HepG2 (cell line): ENCODE data around the gene ANKRD39. TPM values are rescaled to one million over a fixed set of nuclear protein-coding genes. Genes with fewer than 3 reads are reported as not detected.

Source experiments
- ATAC-seq: fragments of 200-7000 bp; cut with Tn5 transposase; 3 replicates; pipeline ENCODE4 v1.9.1; 2020; ENCODE audit warnings: mild to moderate bottlenecking, moderate library complexity
- BruUV-seq: library from RNA; stranded (reverse); fragments of 400-500 nt; replicated peaks from 2 replicates; lab custom pipeline; 2021; lab: Mats Ljungman, UMichigan
- CTCF ChIA-PET: fragments of 300-600 bp; formaldehyde crosslinking; extraction: SDS; loops from one replicate; lab custom pipeline; 2021; ENCODE audit warnings: low total read pairs, inconsistent platforms, low intra/inter-chr PET ratio; lab: Yijun Ruan, JAX
- POLR2A ChIA-PET: fragments of 350-600 bp; sonication (Branson Sonifier 250); formaldehyde crosslinking; loops from one replicate; lab custom pipeline; 2020; ENCODE audit warnings: antibody characterized with exemption, inconsistent platforms; lab: Yijun Ruan, JAX
- DNase-seq: peaks from one replicate; pipeline ENCODE4 v3.0.0-alpha.2; 2015; ENCODE audit warnings: low spot score
- FAIRE-seq: peaks from 3 replicates; lab custom pipeline; 2011; peaks lifted over from hg19 to GRCh38; lab: Jason Lieb, UNC
- H2AFZ ChIP-seq: one replicate; pipeline ENCODE4 v1.6.1; 2011; ENCODE audit warnings: low read length, inconsistent platforms
- H3K27ac ChIP-seq: fragments of 300-600 bp; 3 replicates; pipeline ENCODE4 v1.8.0; 2011; ENCODE audit warnings: mixed run types, mild to moderate bottlenecking, mixed read lengths, low read length, inconsistent platforms; ENCODE audit not compliant: insufficient read depth; ENCODE audit errors: extremely low read length
- H3K27me3 ChIP-seq, 2 experiments: fragments of 200-600 bp in 1 of 2; 2 replicates in 1 of 2; 3 replicates in 1 of 2; pipeline versions ENCODE4 v1.6.0 to v1.8.0; 2011; ENCODE audit warnings: low read length in 2 of 2, mild to moderate bottlenecking in 2 of 2, moderate library complexity in 2 of 2, inconsistent platforms in 1 of 2; ENCODE audit not compliant: insufficient read depth in 2 of 2, control insufficient read depth in 1 of 2
- H3K36me3 ChIP-seq, 2 experiments: fragments of 200-600 bp in 1 of 2; replicated peaks in 1 of 2; 2 replicates in 1 of 2; 3 replicates in 1 of 2; pipeline versions ENCODE4 v1.5.1 to v1.8.0; 2011; ENCODE audit warnings: low read length in 2 of 2, inconsistent platforms in 1 of 2; ENCODE audit not compliant: insufficient read depth in 2 of 2, control insufficient read depth in 1 of 2
- H3K4me1 ChIP-seq: 2 replicates; pipeline ENCODE4 v1.5.1; 2012; ENCODE audit warnings: low read length, inconsistent platforms; ENCODE audit not compliant: insufficient read depth
- H3K4me2 ChIP-seq: 2 replicates; pipeline ENCODE4 v1.6.0; 2011; ENCODE audit warnings: low read depth, low read length, inconsistent platforms
- H3K4me3 ChIP-seq, 3 experiments: fragments of 200-600 bp in 1 of 3; sonication (generic), shearing (Covaris generic) in 1 of 3; replicated peaks in 1 of 3; 2 replicates each; pipeline ENCODE4 v1.5.1; 2011 to 2016; ENCODE audit warnings: low read length in 3 of 3, inconsistent platforms in 2 of 3, low read depth in 2 of 3, mild to moderate bottlenecking in 2 of 3, control low read depth in 1 of 3, mixed read lengths in 1 of 3; ENCODE audit not compliant: insufficient read depth in 1 of 3
- H3K79me2 ChIP-seq: one replicate; pipeline ENCODE4 v1.6.1; 2011; ENCODE audit warnings: low read length, inconsistent platforms; ENCODE audit not compliant: insufficient read depth
- H3K9ac ChIP-seq: 2 replicates; pipeline ENCODE4 v1.6.0; 2011; ENCODE audit warnings: mild to moderate bottlenecking, low read depth, low read length, inconsistent platforms; ENCODE audit not compliant: insufficient read depth
- H3K9me3 ChIP-seq: 2 replicates; pipeline ENCODE4 v1.5.1; 2012; ENCODE audit warnings: mild to moderate bottlenecking, low read length
- H4K20me1 ChIP-seq: 2 replicates; pipeline ENCODE4 v1.6.0; 2011; ENCODE audit warnings: inconsistent platforms, mild to moderate bottlenecking, low read length, moderate library complexity; ENCODE audit not compliant: insufficient read depth
- AKAP8 ChIP-seq: sonication (generic); formaldehyde crosslinking; IDR thresholded peaks from 2 replicates; pipeline ENCODE4 v1.5.1; 2020; ENCODE audit warnings: mild to moderate bottlenecking, missing genetic modification reagents
- ARNTL ChIP-seq: sonication (generic); formaldehyde crosslinking; IDR thresholded peaks from 2 replicates; pipeline ENCODE4 v1.4.0; 2020; ENCODE audit warnings: mild to moderate bottlenecking, missing genetic modification reagents
- BRD4 ChIP-seq: sonication (generic); formaldehyde crosslinking; IDR thresholded peaks from 2 replicates; pipeline ENCODE4 v1.4.0; 2020; ENCODE audit warnings: missing genetic modification reagents
- ELF4 ChIP-seq: sonication (generic); formaldehyde crosslinking; IDR thresholded peaks from 2 replicates; pipeline ENCODE4 v1.5.0; 2020; ENCODE audit warnings: missing genetic modification reagents, mild to moderate bottlenecking, moderate library complexity, borderline replicate concordance
- GATAD2A ChIP-seq: IDR thresholded peaks from 2 replicates; pipeline ENCODE4 v1.6.1; 2016
- LCORL ChIP-seq, 2 experiments: fragments of 450-650 bp in 1 of 2; sonication (generic) in 1 of 2; formaldehyde crosslinking in 1 of 2; IDR thresholded peaks; 2 replicates each; pipeline versions ENCODE4 v1.5.0 to v1.6.1; 2017 to 2020; ENCODE audit warnings: antibody characterized with exemption in 1 of 2, missing genetic modification reagents in 1 of 2
- MAFK ChIP-seq, 2 experiments: IDR thresholded peaks in 1 of 2; conservative IDR thresholded peaks in 1 of 2; 2 replicates each; pipeline ENCODE4 v1.6.1; 2011; ENCODE audit warnings: improper control_type of control experiment in 2 of 2, low read length in 2 of 2
- PLRG1 ChIP-seq: fragments of 450-650 bp; conservative IDR thresholded peaks from 2 replicates; pipeline ENCODE4 v1.6.1; 2016
- RAD21 ChIP-seq: fragments of 450-650 bp; formaldehyde crosslinking; IDR thresholded peaks from 2 replicates; pipeline ENCODE4 v1.5.0; 2020; ENCODE audit warnings: mild to moderate bottlenecking
- SAP130 ChIP-seq: IDR thresholded peaks from 2 replicates; pipeline ENCODE4 v1.6.1; 2016; ENCODE audit warnings: low read depth
- SP5 ChIP-seq: IDR thresholded peaks from 2 replicates; pipeline ENCODE4 v1.6.1; 2016; ENCODE audit warnings: low read depth, borderline replicate concordance
- SRF ChIP-seq: IDR thresholded peaks from 2 replicates; pipeline ENCODE4 v1.6.1; 2011; ENCODE audit warnings: mild to moderate bottlenecking, low read depth, low read length, moderate library complexity
- TEAD3 ChIP-seq: optimal IDR thresholded peaks from 2 replicates; pipeline ENCODE3; 2016; ENCODE audit warnings: borderline replicate concordance
- U2AF1 ChIP-seq: fragments of 200-400 bp; formaldehyde crosslinking; optimal IDR thresholded peaks from 2 replicates; pipeline ENCODE3; 2017; ENCODE audit warnings: mild to moderate bottlenecking, low read depth, low read length
- ZBTB1 ChIP-seq: sonication (generic); formaldehyde crosslinking; IDR thresholded peaks from 2 replicates; pipeline ENCODE4 v1.4.0; 2020; ENCODE audit warnings: missing genetic modification reagents, borderline replicate concordance
- ZNF263 ChIP-seq: sonication (generic); formaldehyde crosslinking; IDR thresholded peaks from 2 replicates; pipeline ENCODE4 v1.4.0; 2020; ENCODE audit warnings: missing genetic modification reagents
- ZNF331 ChIP-seq: sonication (generic); formaldehyde crosslinking; IDR thresholded peaks from 2 replicates; pipeline ENCODE4 v1.4.0; 2020; ENCODE audit warnings: missing genetic modification reagents
- ZNF430 ChIP-seq: sonication (generic); formaldehyde crosslinking; IDR thresholded peaks from 2 replicates; pipeline ENCODE4 v1.9.0; 2021; ENCODE audit warnings: mild to moderate bottlenecking, missing genetic modification reagents
- ZNF460 ChIP-seq: sonication (generic); formaldehyde crosslinking; IDR thresholded peaks from 2 replicates; pipeline ENCODE4 v1.5.1; 2020; ENCODE audit warnings: missing genetic modification reagents, mild to moderate bottlenecking, borderline replicate concordance
- ZNF563 ChIP-seq: sonication (generic); formaldehyde crosslinking; IDR thresholded peaks from 2 replicates; pipeline ENCODE4 v1.8.0; 2022; ENCODE audit warnings: mild to moderate bottlenecking, moderate library complexity, missing genetic modification reagents
- WGBS: methylation state at CpG from one replicate; pipeline ENCODE4 v1.1.6; 2017; ENCODE audit warnings: low lambda C conversion rate; 5-methylcytosine and 5-hydroxymethylcytosine counted together
- in situ Hi-C: cut with HindIII; loops from 2 replicates; pipeline ENCODE4 v1.10.0; 2017; ENCODE audit warnings: low pct_unique_long_range_greater_than_20kb; ENCODE audit not compliant: extremely low pct_ligation_motif_present
- intact Hi-C: fragments of 100-400 bp; cut with micrococcal nuclease; formaldehyde crosslinking; loops from one replicate; pipeline ENCODE4 v1.10.0; 2022; ENCODE audit not compliant: unreplicated experiment
- polyA plus RNA-seq, 8 experiments: library from polyadenylated mRNA; depleted of rRNA in 3 of 8; stranded (reverse) in 7 of 8; unstranded in 1 of 8; fragments of >200 nt; fragmentation: Illumina TruSeq in 4 of 8; extraction: Trizol in 4 of 8; gene quantifications; 2 replicates each; pipeline versions ENCODE4 v1.2.1 to v1.2.3, GENCODE V29; 2011 to 2016; ENCODE audit warnings: low read depth in 4 of 8, missing spikeins in 1 of 8, mixed read lengths in 1 of 8; ENCODE audit not compliant: insufficient read depth in 1 of 8
- total RNA-seq, 5 experiments: library from RNA; depleted of rRNA; stranded (reverse); fragments of >200 nt; fragmentation: Illumina TruSeq; extraction: Trizol; gene quantifications; 2 replicates each; pipeline ENCODE4 v1.2.3, GENCODE V29; 2016; ENCODE audit warnings: low read depth in 1 of 5
- TF ChIP-seq, protein P1 (sequence below): sonication (generic); formaldehyde crosslinking; IDR thresholded peaks from 2 replicates; pipeline ENCODE4; 2020; ENCODE audit warnings: missing genetic modification reagents, mild to moderate bottlenecking, borderline replicate concordance
- TF ChIP-seq, protein P2 (sequence below): sonication (generic); formaldehyde crosslinking; IDR thresholded peaks from 2 replicates; pipeline ENCODE4 v1.4.0; 2020; ENCODE audit warnings: missing genetic modification reagents

ANKRD39 gene
- total and polyA plus RNA-seq, 2 of the 13 experiments (the other 11 are each of a cell fraction or from before 2014, with no cell fraction given) = 23.2 to 24.8 TPM

DNA sequence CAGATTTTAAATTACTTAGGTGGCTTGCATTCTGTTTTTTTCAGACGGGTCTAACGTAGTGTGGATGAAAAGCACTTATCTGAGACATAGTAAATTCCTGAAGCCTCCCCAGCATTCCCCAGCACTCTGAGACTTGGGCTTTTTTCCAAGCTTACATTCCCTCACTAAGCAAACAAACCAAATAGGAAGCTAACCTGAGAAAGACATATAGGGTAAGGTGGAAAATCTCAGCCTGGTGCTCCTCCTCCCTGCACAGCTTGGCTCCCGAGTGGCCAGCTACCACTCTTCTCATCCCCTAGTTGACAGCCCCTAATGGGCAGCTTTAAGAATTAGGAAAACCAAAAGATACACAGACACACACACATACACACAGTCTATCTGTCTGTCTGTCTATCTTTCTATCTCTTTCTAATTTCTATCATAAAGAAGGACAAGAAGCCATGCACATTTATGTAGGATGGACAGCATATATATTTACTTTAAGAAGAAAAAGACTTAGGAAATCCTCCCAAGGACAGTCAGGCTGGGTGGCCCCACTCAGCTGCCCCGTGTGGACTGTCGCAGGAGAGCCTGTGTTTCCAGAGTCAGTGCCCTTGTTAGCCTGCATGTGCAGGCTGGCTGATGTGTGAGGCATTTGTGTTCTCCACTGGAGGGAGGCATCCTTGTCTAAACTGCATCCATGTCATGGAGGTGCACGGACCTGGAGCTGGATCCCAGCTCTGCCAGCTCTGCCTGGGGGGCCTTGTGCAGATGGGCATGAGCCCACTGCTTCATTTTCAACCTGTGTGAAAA, 33.5 kb downstream of the ANKRD39 start:
- H3K4me3 ChIP-seq = no peak overlapping the region
- peaks cover 62% of the 10 kb centered on the region for H4K20me1 ChIP-seq
- no peak overlapping the region for H3K9ac ChIP-seq
- intact Hi-C loops (no loop called here), in situ Hi-C loops (no loop called here)
- peaks cover 36 to 77% of the 10 kb centered on the region in 2 experiments for H3K36me3 ChIP-seq
- WGBS = 54% methylated on average over 6 of the region's 6 CpGs
- BruUV-seq = no TSS peak
- H3K4me1 ChIP-seq = peaks cover 53% of the 10 kb centered on the region
- POLR2A ChIA-PET = interaction anchor here (0.7 to 1.5 kb wide), 10 partner anchors 9 to 44 kb away, joined by 3 to 12 read pairs (median 4); partner anchors contain the start of gene ANKRD39
- CTCF ChIA-PET = no interaction called here
- H2AFZ ChIP-seq = no peak overlapping the region
- peak overlapping the region; percentile 26 for H3K27ac ChIP-seq
- peak; percentile 56 for FAIRE-seq
- no peaks in the 10 kb centered on the region for H3K9me3 ChIP-seq
- peak; percentile 58 for ATAC-seq
- 0 out of 2 replicates have a peak overlapping the region, but pooled peaks have one; percentile 5 for H3K4me2 ChIP-seq
- peak; percentile 77 for DNase-seq
- no peaks in the 10 kb centered on the region for H3K27me3 ChIP-seq
- peaks cover 64% of the 10 kb centered on the region for H3K79me2 ChIP-seq
- TF ChIP-seq SAP130 = peak; percentile 39; the same call in 1 of the 2 replicates
- TF ChIP-seq ELF4 (CRISPR knock-in tag) = no peak
- TF ChIP-seq ZNF460 = no peak
- TF ChIP-seq, protein P1, sequence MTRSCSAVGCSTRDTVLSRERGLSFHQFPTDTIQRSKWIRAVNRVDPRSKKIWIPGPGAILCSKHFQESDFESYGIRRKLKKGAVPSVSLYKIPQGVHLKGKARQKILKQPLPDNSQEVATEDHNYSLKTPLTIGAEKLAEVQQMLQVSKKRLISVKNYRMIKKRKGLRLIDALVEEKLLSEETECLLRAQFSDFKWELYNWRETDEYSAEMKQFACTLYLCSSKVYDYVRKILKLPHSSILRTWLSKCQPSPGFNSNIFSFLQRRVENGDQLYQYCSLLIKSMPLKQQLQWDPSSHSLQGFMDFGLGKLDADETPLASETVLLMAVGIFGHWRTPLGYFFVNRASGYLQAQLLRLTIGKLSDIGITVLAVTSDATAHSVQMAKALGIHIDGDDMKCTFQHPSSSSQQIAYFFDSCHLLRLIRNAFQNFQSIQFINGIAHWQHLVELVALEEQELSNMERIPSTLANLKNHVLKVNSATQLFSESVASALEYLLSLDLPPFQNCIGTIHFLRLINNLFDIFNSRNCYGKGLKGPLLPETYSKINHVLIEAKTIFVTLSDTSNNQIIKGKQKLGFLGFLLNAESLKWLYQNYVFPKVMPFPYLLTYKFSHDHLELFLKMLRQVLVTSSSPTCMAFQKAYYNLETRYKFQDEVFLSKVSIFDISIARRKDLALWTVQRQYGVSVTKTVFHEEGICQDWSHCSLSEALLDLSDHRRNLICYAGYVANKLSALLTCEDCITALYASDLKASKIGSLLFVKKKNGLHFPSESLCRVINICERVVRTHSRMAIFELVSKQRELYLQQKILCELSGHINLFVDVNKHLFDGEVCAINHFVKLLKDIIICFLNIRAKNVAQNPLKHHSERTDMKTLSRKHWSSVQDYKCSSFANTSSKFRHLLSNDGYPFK (CRISPR knock-in tag) = no peak
- TF ChIP-seq AKAP8 = peak; percentile 14; the same call in 1 of the 2 replicates
- TF ChIP-seq ARNTL (CRISPR knock-in tag) = no peak
- TF ChIP-seq ZNF331 (CRISPR knock-in tag) = no peak
- TF ChIP-seq SP5 (CRISPR knock-in tag) = peak; percentile 23; the same call in 1 of the 2 replicates
- TF ChIP-seq TEAD3 (CRISPR knock-in tag) = peak; percentile 91
- TF ChIP-seq ZBTB1 (CRISPR knock-in tag) = no peak
- TF ChIP-seq BRD4 = no peak
- TF ChIP-seq MAFK (conservative IDR thresholded peaks at IDR 0.05 in 1 of 2, IDR thresholded peaks at IDR 0.05 in 1 of 2; ENCODE audit: low read length in 2 of 2) = no peak
- no peak for TF ChIP-seq PLRG1
- TF ChIP-seq SRF = peak; percentile 45; the same call in 1 of the 2 replicates
- TF ChIP-seq ZNF430 (CRISPR knock-in tag) = peak; percentile 40; the same call in 1 of the 2 replicates
- peak; percentile 39; the same call in 1 of the 2 replicates for TF ChIP-seq RAD21 (CRISPR knock-in tag)
- TF ChIP-seq ZNF263 (CRISPR knock-in tag) = 0 out of 2 replicates have a peak, but pooled peaks have one; percentile 40
- no peak for TF ChIP-seq U2AF1
- peak; percentile 43; the same call in 1 of the 2 replicates for TF ChIP-seq GATAD2A (CRISPR knock-in tag)
- no peak for TF ChIP-seq ZNF563 (CRISPR knock-in tag)
- no peak for TF ChIP-seq LCORL (IDR thresholded peaks at IDR 0.05)
- no peak for TF ChIP-seq LCORL (CRISPR knock-in tag; IDR thresholded peaks at IDR 0.05)
- TF ChIP-seq, protein P2, sequence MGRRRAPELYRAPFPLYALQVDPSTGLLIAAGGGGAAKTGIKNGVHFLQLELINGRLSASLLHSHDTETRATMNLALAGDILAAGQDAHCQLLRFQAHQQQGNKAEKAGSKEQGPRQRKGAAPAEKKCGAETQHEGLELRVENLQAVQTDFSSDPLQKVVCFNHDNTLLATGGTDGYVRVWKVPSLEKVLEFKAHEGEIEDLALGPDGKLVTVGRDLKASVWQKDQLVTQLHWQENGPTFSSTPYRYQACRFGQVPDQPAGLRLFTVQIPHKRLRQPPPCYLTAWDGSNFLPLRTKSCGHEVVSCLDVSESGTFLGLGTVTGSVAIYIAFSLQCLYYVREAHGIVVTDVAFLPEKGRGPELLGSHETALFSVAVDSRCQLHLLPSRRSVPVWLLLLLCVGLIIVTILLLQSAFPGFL = no peak
